NCI-H1092 treated with DMSO at 0.1 percent for 48 hours (cell line): ENCODE results near the gene MCCD1.

Experiments
- DNase-seq: peaks from one replicate; lab custom pipeline; 2025; lab: John Stamatoyannopoulos, UW

The MCCD1 gene

GRCh38 chr6:31513456-31514165 is 15.2 kb upstream of the MCCD1 start:
- DNase-seq: no peak

- DNase-seq: no peak
Observed at GRCh38 chr6:31521835-31522234, 6.9 kb upstream of the MCCD1 start.

GRCh38 chr6:31525553-31525931 is 3.2 kb upstream of the MCCD1 start:
- DNase-seq: no peak

GRCh38 chr6:31525932-31526591 is 2.7 kb upstream of the MCCD1 start:
- no peak for DNase-seq

DNA sequence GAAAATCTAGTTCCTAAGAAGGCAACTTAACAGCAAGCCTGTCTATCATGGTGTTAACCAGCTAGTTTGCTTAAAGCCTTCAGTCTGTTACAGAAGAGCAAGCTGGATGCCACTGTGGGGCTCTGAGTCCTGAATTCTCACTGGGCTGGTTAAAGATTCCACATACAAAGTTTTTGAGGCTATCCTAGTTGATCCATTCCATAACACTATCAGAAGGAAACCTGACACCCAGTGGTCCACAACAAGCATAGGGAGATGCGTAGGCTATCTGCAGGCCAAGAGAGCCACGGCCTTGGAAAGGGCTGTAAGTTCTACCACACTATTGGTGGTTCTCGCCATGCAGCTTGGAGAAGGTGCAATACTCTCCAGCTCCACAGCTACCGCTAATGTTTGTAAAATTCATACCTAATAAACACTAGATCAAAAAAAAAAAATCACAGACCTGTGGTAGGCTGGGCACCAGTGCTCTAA is 420 bp upstream of the MCCD1 start:
- no peak for DNase-seq

- DNase-seq: no peak
Observed at GRCh38 chr6:31529329-31530150, 778 bp downstream of the MCCD1 start.

DNA sequence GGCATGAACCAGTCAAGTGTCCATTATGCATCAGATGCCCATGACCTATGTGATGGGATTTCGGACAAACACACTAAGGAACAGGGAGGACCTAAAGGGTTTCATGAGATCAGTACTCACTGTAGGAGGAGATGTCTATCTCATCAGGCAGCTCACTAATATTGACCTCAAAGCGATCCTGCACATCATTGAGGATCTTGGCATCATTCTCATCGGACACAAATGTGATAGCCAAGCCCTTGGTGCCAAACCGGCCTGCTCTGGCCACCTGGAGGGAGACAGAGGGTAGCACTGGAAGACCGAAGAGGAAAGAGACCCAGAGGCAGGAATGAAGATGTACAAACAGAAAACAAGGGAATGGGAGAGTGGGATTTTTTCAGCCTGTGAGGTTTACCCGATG is 1.9 kb downstream of the MCCD1 start:
- no peak for DNase-seq

- DNase-seq: no peak
Observed at GRCh38 chr6:31531162-31531561, 2.4 kb downstream of the MCCD1 start.

DNA sequence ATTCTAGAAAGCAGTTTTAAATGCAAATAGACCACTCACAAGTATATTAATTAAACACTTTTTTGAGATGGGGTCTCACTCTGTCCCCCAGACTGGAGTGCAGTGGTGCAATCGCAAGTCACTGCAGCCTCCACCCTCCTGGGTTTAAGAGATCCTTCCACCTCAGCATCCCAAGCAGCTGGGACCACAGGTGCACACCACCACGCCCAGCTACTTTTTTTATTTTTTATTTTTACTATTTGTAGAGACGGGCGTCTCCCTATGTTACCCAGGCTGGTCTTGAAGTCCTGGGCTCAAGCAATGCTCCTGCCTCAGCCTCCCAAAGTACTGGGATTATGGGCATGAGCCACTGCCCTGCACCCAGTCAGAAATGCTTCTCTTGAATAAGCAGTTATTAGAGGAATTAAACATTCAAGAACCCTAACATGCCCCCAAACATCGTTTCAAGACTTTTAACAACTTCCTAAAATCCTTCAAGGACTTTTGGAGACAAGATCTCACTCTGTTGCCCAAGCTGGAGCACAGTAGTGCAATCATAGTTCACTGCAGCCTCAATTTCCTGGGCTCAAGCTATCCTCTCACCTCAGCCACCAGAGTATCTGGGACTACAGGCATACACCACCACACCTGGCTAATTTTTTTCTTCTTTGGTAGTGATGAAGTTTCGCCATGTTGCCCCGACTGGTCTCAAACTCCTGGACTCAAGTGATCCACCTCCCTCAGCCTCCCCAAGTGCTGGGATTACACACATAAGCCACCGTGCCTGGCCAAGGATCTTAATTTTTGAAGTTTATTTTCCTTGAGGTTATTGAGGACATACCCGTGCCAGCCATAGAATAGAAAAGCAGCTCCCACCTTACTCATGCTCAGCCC is 3.2 kb downstream of the MCCD1 start:
- DNase-seq: no peak

GRCh38 chr6:31532644-31533454 is 4.1 kb downstream of the MCCD1 start:
- DNase-seq: no peak

DNA sequence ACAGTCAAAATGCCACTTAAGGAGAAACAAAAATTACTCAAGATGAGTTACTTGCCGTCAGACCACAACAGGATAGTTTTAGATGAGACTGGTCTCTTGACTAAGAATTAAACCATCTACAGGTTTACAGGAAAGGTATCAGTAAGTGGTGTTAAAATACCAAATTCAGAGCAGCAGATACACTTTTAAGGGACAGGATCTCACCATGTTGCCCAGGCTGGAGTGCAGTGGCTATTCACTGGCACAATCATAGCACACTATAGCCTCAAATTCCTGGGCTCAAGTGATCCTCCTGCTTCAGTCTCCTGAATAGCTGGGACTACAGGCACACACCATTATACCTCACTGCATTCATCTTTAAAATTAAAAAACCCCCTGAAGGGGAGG is 4.7 kb downstream of the MCCD1 start:
- DNase-seq: no peak

- DNase-seq: no peak
Observed at GRCh38 chr6:31534011-31534410, 5.2 kb downstream of the MCCD1 start.

GRCh38 chr6:31534521-31535040 is 5.8 kb downstream of the MCCD1 start:
- DNase-seq: no peak

DNA sequence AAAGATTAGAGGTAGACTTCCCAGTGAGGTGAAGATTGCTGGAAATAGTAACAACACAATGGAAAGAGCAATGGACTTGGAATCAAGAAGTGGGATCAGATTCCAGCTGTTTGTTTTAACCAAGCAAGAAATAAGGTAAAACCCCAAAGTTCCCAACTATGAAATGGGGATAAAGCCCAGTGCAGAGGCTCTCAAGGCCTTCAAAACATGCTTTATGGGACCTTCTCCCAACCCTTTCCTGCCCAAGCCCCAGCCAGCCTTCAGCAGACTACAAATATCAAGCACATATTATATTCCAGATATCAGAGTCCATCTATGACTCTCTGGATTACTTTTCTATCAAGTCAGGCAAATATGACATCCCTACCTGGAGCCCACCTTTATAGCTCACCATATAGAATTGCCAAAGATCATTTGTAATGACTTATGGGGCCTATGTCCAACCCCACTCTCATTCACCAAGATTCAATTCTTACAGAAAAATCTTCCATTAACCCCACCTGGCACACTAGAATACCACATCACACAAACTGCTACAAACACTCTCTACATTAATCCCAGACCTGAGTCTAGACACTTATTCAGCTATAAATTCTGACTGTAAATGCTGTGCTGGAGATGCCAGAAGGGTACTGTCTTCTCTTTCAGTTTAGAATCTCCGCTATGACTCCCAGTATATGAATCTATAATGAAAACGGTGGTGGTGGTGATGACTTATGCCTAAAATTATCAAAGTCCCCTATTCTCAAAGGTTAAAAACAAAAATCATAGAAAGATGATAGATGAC is 7.0 kb downstream of the MCCD1 start:
- no peak for DNase-seq

DNA sequence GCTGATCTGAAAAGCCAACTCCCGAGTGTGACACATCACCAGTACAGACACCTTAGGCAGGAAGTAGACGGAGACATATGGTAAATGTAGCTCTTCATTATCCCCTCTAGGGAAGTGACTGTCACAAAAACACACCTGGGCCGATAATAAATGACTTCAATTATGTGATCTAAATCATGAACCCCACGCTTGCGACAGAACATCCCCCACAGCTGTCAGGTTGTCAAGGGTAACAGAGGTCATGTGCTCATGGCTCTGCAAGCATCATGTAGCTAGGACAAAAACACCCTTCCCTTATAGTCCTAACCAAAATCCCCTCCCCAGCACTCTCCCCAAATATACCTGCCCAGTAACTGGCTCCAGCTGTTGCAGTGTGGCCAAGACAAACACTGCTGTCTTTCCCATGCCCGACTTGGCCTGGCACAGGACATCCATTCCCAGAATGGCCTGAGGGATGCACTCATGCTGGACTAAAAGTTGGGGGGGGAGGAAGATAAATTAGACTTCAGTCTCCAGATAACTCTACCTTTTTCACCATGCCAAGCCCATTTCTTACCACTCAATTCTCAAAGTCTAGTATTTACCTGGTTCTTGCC is 10.1 kb downstream of the MCCD1 start:
- no peak for DNase-seq

DNA sequence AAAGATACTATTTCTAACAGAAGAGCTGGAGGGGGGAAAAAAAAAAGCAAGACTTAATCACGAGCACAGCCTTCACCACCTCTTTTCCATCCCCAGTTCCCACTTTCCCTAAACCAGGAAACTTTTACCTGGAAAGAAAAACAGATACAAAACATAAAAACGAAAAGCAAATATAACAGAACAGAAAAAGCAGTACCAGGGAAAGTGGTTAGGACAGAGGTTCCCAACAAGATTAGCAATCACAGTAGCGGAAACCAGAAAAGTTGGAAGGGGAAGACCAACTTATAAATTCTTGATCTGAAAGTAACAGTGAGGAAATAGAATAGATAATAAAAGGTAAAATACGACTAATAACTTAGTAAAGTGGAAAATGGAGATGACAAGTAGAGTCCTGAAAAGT is 11.9 kb downstream of the MCCD1 start:
- DNase-seq: no peak

GRCh38 chr6:31541059-31541657 is 12.4 kb downstream of the MCCD1 start:
- DNase-seq: no peak

GRCh38 chr6:31541658-31542521 is 13.1 kb downstream of the MCCD1 start, which contains the start of gene DDX39B:
Gene DDX39B, minus strand, starts transcription at chr6:31542003. Its CDS starts 1,471 bp downstream, at chr6:31540532.
- DNase-seq: peak; percentile 95
